OCI-LY7 (cell line): ENCODE measurements around the gene RIIAD1. TPM values are rescaled to one million over a fixed set of nuclear protein-coding genes. Genes with fewer than 3 reads are reported as not detected.

Experiments used
- BruUV-seq: library from RNA; stranded (reverse); fragments of 400-500 nt; replicated peaks from 2 replicates; lab custom pipeline; 2021; lab: Mats Ljungman, UMichigan
- CTCF ChIA-PET: fragments of 300-600 bp; sonication (Branson Sonifier 250); formaldehyde crosslinking; loops from one replicate; lab custom pipeline; 2022; ENCODE audit warnings: antibody characterized with exemption; ENCODE audit not compliant: unreplicated experiment; lab: Charles Lee
- POLR2A ChIA-PET: fragments of 300-600 bp; sonication (Branson Sonifier 250); formaldehyde crosslinking; loops from one replicate; lab custom pipeline; 2022; ENCODE audit warnings: antibody characterized with exemption; lab: Charles Lee
- DNase-seq: peaks from one replicate; pipeline ENCODE4 v3.0.0-alpha.2; 2015; ENCODE audit warnings: low spot score
- H2AFZ ChIP-seq: fragments of 200-600 bp; sonication (generic), shearing (Covaris generic); 2 replicates; pipeline ENCODE4 v1.6.1; 2014; ENCODE audit warnings: mild to moderate bottlenecking, antibody characterized with exemption, low read length, moderate library complexity
- H3K27ac ChIP-seq: fragments of 200-600 bp; sonication (generic); 2 replicates; pipeline ENCODE4 v1.5.1; 2014; ENCODE audit warnings: mixed run types, low read depth, mild to moderate bottlenecking, moderate library complexity, low read length, inconsistent platforms; ENCODE audit not compliant: poor library complexity, severe bottlenecking
- H3K36me3 ChIP-seq: fragments of 200-600 bp; sonication (generic); 2 replicates; pipeline ENCODE4 v1.6.1; 2014; ENCODE audit warnings: mild to moderate bottlenecking, antibody characterized with exemption, low read length, moderate library complexity, mixed read lengths; ENCODE audit not compliant: insufficient read depth
- H3K4me1 ChIP-seq: fragments of 200-600 bp; sonication (generic); 2 replicates; pipeline ENCODE4 v1.5.1; 2014; ENCODE audit warnings: mild to moderate bottlenecking, low read length; ENCODE audit not compliant: insufficient read depth, poor library complexity, severe bottlenecking
- H3K4me2 ChIP-seq: fragments of 200-600 bp; sonication (generic); 2 replicates; pipeline ENCODE4 v1.6.1; 2014; ENCODE audit warnings: mild to moderate bottlenecking, low read length
- H3K4me3 ChIP-seq: fragments of 200-600 bp; sonication (generic); 2 replicates; pipeline ENCODE4 v1.5.1; 2014; ENCODE audit warnings: mild to moderate bottlenecking, low read depth, low read length; ENCODE audit not compliant: poor library complexity, severe bottlenecking
- H3K79me2 ChIP-seq: fragments of 200-600 bp; sonication (generic); 2 replicates; pipeline ENCODE4 v1.6.1; 2016; ENCODE audit warnings: low read depth, mild to moderate bottlenecking, low read length, moderate library complexity, mixed read lengths; ENCODE audit not compliant: insufficient read depth
- H3K9me2 ChIP-seq: fragments of 200-600 bp; sonication (generic); 2 replicates; pipeline ENCODE4 v1.6.1; 2016; ENCODE audit warnings: mild to moderate bottlenecking, low read length, mixed read lengths; ENCODE audit not compliant: insufficient read depth
- H3K9me3 ChIP-seq: fragments of 200-600 bp; sonication (generic); 2 replicates; pipeline ENCODE4 v1.6.1; 2014; ENCODE audit warnings: mild to moderate bottlenecking, mixed run types, low read length, mixed read lengths
- H4K20me1 ChIP-seq: fragments of 200-600 bp; sonication (generic); 2 replicates; pipeline ENCODE4 v1.6.1; 2014; ENCODE audit warnings: mild to moderate bottlenecking, antibody characterized with exemption, low read length, moderate library complexity, mixed read lengths; ENCODE audit not compliant: insufficient read depth
- CTCF ChIP-seq: fragments of 200-600 bp; sonication (generic); conservative IDR thresholded peaks from 2 replicates; pipeline ENCODE4 v1.5.1; 2014; ENCODE audit warnings: mild to moderate bottlenecking, antibody characterized with exemption, low read length, moderate library complexity, mixed read lengths
- EZH2phosphoT487 ChIP-seq: fragments of 200-600 bp; sonication (generic); IDR thresholded peaks from 2 replicates; pipeline ENCODE4 v1.6.1; 2018; ENCODE audit warnings: low read depth, borderline replicate concordance, mild to moderate bottlenecking, mixed run types, antibody characterized with exemption, low read length, moderate library complexity, mixed read lengths
- intact Hi-C: fragments of 100-400 bp; cut with micrococcal nuclease; formaldehyde crosslinking; loops from one replicate; pipeline ENCODE4 v1.10.0; 2022; ENCODE audit not compliant: unreplicated experiment
- total RNA-seq, 2 experiments: library from RNA; depleted of rRNA in 1 of 2; stranded (reverse); fragments of >200 nt in 1 of 2; shearing (Covaris generic) in 1 of 2; gene quantifications; 2 replicates each; pipeline ENCODE4 v1.2.3, GENCODE V29; 2014 to 2022

RIIAD1 gene
- total RNA-seq, 2 experiments from 2014 or later = not detected

- CTCF ChIA-PET = no interaction called here
- no peaks in the 10 kb centered on the region for H3K9me2 ChIP-seq
Measured at GRCh38 chr1:151741516-151741915, 20.2 kb downstream of the RIIAD1 start.

GRCh38 chr1:151756291-151756690 is 35.0 kb downstream of the RIIAD1 start:
- POLR2A ChIA-PET = interaction anchor here (1.0 kb wide), 1 partner anchor 20 kb away, joined by 3 read pairs; no protein-coding TSS in a partner anchor
- CTCF ChIA-PET = no interaction called here
- H3K36me3 ChIP-seq = peaks cover 42% of the 10 kb centered on the region
- no peak overlapping the region for H3K4me2 ChIP-seq
- no peaks in the 10 kb centered on the region for H3K9me3 ChIP-seq
- no peaks in the 10 kb centered on the region for H3K4me1 ChIP-seq
- intact Hi-C loops = no loop called here
- no peaks in the 10 kb centered on the region for H4K20me1 ChIP-seq
- BruUV-seq = no TSS peak
- DNase-seq = no peak
- H2AFZ ChIP-seq = no peak overlapping the region
- no peaks in the 10 kb centered on the region for H3K79me2 ChIP-seq
- no peak overlapping the region for H3K27ac ChIP-seq
- H3K4me3 ChIP-seq = no peak overlapping the region
- no peak for TF ChIP-seq CTCF
- TF ChIP-seq EZH2phosphoT487 = no peak
- no peaks in the 10 kb centered on the region for H3K9me2 ChIP-seq

More at GRCh38 chr1:151741516-151741915, 20.2 kb downstream of the RIIAD1 start:
- Histone ChIP-seq H3K4me2 (no peak overlapping the region), H3K4me3 (no peak overlapping the region), H4K20me1 (no peaks in the 10 kb centered on the region), H3K36me3 (no peaks in the 10 kb centered on the region), H3K4me1 (no peaks in the 10 kb centered on the region), H2AFZ (no peak overlapping the region), H3K27ac (no peak overlapping the region), H3K79me2 (no peaks in the 10 kb centered on the region), H3K9me3 (peaks cover 18% of the 10 kb centered on the region; the same call in 1 of the 2 replicates)
- no TSS peak for BruUV-seq
- POLR2A ChIA-PET = no interaction called here
- intact Hi-C loops = no loop called here
- no peak for DNase-seq
- no peak for TF ChIP-seq CTCF

DNA sequence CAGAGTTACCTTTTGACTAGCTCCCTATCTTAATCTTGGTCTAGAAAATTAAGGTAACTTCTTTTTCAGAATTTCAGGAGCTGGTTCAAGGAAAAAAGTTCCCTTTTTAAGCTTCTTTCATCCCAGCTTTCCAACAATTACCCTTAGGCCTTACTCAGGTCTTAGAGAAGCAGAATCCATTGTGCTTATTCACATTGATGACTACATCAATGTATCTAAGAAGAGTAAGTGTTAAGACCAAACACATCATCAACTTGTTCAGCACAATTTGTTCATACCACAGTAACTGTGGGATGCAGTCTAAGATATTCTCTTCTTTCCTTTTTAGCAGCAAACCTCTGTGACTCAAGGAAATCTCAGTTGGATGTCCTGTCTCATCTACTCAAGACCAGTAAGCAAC is 37.9 kb downstream of the RIIAD1 start:
- Histone ChIP-seq H3K4me1 (peaks cover 12% of the 10 kb centered on the region), H3K79me2 (peaks cover 20% of the 10 kb centered on the region), H3K9me3 (no peaks in the 10 kb centered on the region), H3K9me2 (no peaks in the 10 kb centered on the region), H3K36me3 (peaks cover 52% of the 10 kb centered on the region), H3K4me2 (no peak overlapping the region), H3K4me3 (no peak overlapping the region), H3K27ac (no peak overlapping the region), H4K20me1 (no peaks in the 10 kb centered on the region), H2AFZ (no peak overlapping the region)
- CTCF ChIA-PET = no interaction called here
- BruUV-seq = no TSS peak
- TF ChIP-seq CTCF = no peak
- TF ChIP-seq EZH2phosphoT487 = no peak
- POLR2A ChIA-PET = interaction anchor here (0.6 kb wide), 1 partner anchor 197 kb away, joined by 3 read pairs; no protein-coding TSS in a partner anchor
- intact Hi-C loops = no loop called here
- no peak for DNase-seq
